Measurements from ENCODE around the gene SEZ6.

Gene SEZ6

GRCh38 chr17:28956112-28956511 lies 49.7 kb downstream of the SEZ6 start:
- no peak for DNase-seq (ENCODE audit: low read depth, low spot score)

GRCh38 chr17:28955408-28955807 lies 50.4 kb downstream of the SEZ6 start:
- no peak for DNase-seq (ENCODE audit: low read depth, low spot score)

GRCh38 chr17:28954886-28955285 lies 50.9 kb downstream of the SEZ6 start:
- no peak for DNase-seq (ENCODE audit: low read depth, low spot score)

- DNase-seq (ENCODE audit: low read depth, low spot score) = no peak
These were observed 52.3 kb downstream of the SEZ6 start for GRCh38 chr17:28953444-28954118.

GRCh38 chr17:28951991-28952975 lies 53.5 kb downstream of the SEZ6 start:
- DNase-seq (ENCODE audit: low read depth, low spot score) = peak; percentile 99

- DNase-seq (ENCODE audit: low read depth, low spot score) = peak; percentile 99
These were observed 54.3 kb downstream of the SEZ6 start, which contains the start of gene PHF12 for GRCh38 chr17:28951428-28951990. Gene PHF12 (minus strand): TSS chr17:28951518. CDS start chr17:28950960, 558 bp downstream.

- no peak for DNase-seq (ENCODE audit: low read depth, low spot score)
These were observed 54.9 kb downstream of the SEZ6 start for GRCh38 chr17:28950752-28951427.

- no peak for DNase-seq (ENCODE audit: low read depth, low spot score)
These were observed 55.6 kb downstream of the SEZ6 start for GRCh38 chr17:28950017-28950751.

GRCh38 chr17:28949185-28950016 lies 56.4 kb downstream of the SEZ6 start:
- no peak for DNase-seq (ENCODE audit: low read depth, low spot score)

- DNase-seq (ENCODE audit: low read depth, low spot score) = no peak
These were observed 57.0 kb downstream of the SEZ6 start for GRCh38 chr17:28948873-28949184.

GRCh38 chr17:28948342-28948741 lies 57.5 kb downstream of the SEZ6 start:
- no peak for DNase-seq (ENCODE audit: low read depth, low spot score)

- no peak for DNase-seq (ENCODE audit: low read depth, low spot score)
These were observed 58.2 kb downstream of the SEZ6 start for GRCh38 chr17:28947639-28948038.

GRCh38 chr17:28946239-28946638 lies 59.6 kb downstream of the SEZ6 start:
- peak; percentile 80 for DNase-seq (ENCODE audit: low read depth, low spot score)

GRCh38 chr17:28944862-28945741 lies 60.7 kb downstream of the SEZ6 start:
- DNase-seq (ENCODE audit: low read depth, low spot score) = no peak

- no peak for DNase-seq (ENCODE audit: low read depth, low spot score)
These were observed 61.5 kb downstream of the SEZ6 start for GRCh38 chr17:28944343-28944742.

- DNase-seq (ENCODE audit: low read depth, low spot score) = no peak
These were observed 62.9 kb downstream of the SEZ6 start for GRCh38 chr17:28942925-28943324.

GRCh38 chr17:28941251-28941650 lies 64.6 kb downstream of the SEZ6 start:
- DNase-seq (ENCODE audit: low read depth, low spot score) = no peak

GRCh38 chr17:28940675-28941074 lies 65.2 kb downstream of the SEZ6 start:
- no peak for DNase-seq (ENCODE audit: low read depth, low spot score)

GRCh38 chr17:28940142-28940541 lies 65.7 kb downstream of the SEZ6 start:
- no peak for DNase-seq (ENCODE audit: low read depth, low spot score)

Data from brain pericyte (primary cell).